ENCODE data around the gene HOXA7. TPM values are rescaled to one million over a fixed set of nuclear protein-coding genes. Genes with fewer than 3 reads are reported as not detected.

The HOXA7 gene
- total and polyA plus RNA-seq, 2 of the 8 experiments (the other 6 are each of a cell fraction or from before 2014, with no cell fraction given), result 0.03 TPM; not detected in 1

GRCh38 chr7:27176524-27176845 is 20.0 kb upstream of the HOXA7 start:
- no peak overlapping the region for H3K9ac ChIP-seq (replicated peaks in 1 of 4; ENCODE audit: extremely low read depth in 1 of 4, low read depth in 3 of 4, low read length in 3 of 4)
- H3K4ac ChIP-seq (replicated peaks; ENCODE audit: insufficient read length, low read depth, low read length), result no peak overlapping the region
- H4K8ac ChIP-seq (ENCODE audit: extremely low read depth, insufficient read depth, low read length), result no peak overlapping the region
- no peak overlapping the region for H3K4me2 ChIP-seq (ENCODE audit: insufficient read depth in 1 of 2, low read depth in 2 of 2, low read length in 2 of 2)
- peaks cover 4 to 11% (median 5%) of the 10 kb centered on the region in 4 experiments; a peak in 5 of 7 replicates for H3K4me1 ChIP-seq (replicated peaks in 1 of 4; ENCODE audit: control insufficient read depth in 3 of 4, insufficient read depth in 4 of 4, low read length in 3 of 4)
- H4K91ac ChIP-seq (replicated peaks; ENCODE audit: insufficient read length, low read length), result no peak overlapping the region
- no peaks in the 10 kb centered on the region; the same call in 1 of the 2 replicates for H3K23me2 ChIP-seq (ENCODE audit: low read depth, low read length)
- H2AFZ ChIP-seq (ENCODE audit: low read length), result no peak overlapping the region
- no peak overlapping the region for H3K23ac ChIP-seq (ENCODE audit: insufficient read length)
- peaks cover 99 to 100% (median 100%) of the 10 kb centered on the region in 4 experiments for H3K27me3 ChIP-seq (replicated peaks in 1 of 4; ENCODE audit: control insufficient read depth in 3 of 4, extremely low read depth in 1 of 4, insufficient read depth in 3 of 4, low read length in 3 of 4)
- H3K79me2 ChIP-seq (ENCODE audit: control insufficient read depth in 1 of 2, insufficient read depth in 2 of 2, low read length in 2 of 2), result no peaks in the 10 kb centered on the region
- no peak overlapping the region for H3K4me3 ChIP-seq (ENCODE audit: extremely low read depth in 1 of 4, insufficient read depth in 2 of 4, low read depth in 3 of 4, low read length in 4 of 4)
- no peak overlapping the region for H2BK120ac ChIP-seq (replicated peaks; ENCODE audit: low read depth, low read length)
- no peak overlapping the region for H2BK5ac ChIP-seq (ENCODE audit: low read depth, low read length)
- no peak overlapping the region for H4K5ac ChIP-seq (ENCODE audit: insufficient read length, low read depth, low read length)
- no peaks in the 10 kb centered on the region; a peak in 1 of 4 replicates for H3K9me3 ChIP-seq (ENCODE audit: insufficient read depth in 2 of 2, low read depth in 1 of 2, low read length in 1 of 2)
- no peak overlapping the region for H3K18ac ChIP-seq (ENCODE audit: extremely low read depth, low read length)
- peaks cover 41 to 55% of the 10 kb centered on the region in 2 experiments for H4K20me1 ChIP-seq (replicated peaks in 1 of 2; ENCODE audit: control insufficient read depth in 1 of 2, insufficient read depth in 2 of 2, low read length in 2 of 2)
- H2AK5ac ChIP-seq (ENCODE audit: low read depth, low read length), result no peak overlapping the region
- no peak overlapping the region for H3K14ac ChIP-seq (ENCODE audit: insufficient read length)
- H2BK12ac ChIP-seq (ENCODE audit: low read depth, low read length), result no peak overlapping the region
- ChIA-PET CTCF (ENCODE audit: partially characterized antibody) (interaction anchor here (0.7 to 2.4 kb wide), 12 partner anchors 10 to 920 kb away, joined by 3 to 8 read pairs (median 4); partner anchors contain the start of gene EVX1), POLR2A (ENCODE audit: partially characterized antibody) (no interaction called here)
- TF ChIP-seq SP2 (IDR thresholded peaks at IDR 0.05; ENCODE audit: low read length) (no peak), CBX8 (IDR thresholded peaks at IDR 0.05; ENCODE audit: borderline replicate concordance, low read depth, low read length) (0 out of 2 replicates have a peak, but pooled peaks have one; percentile 10), POLR2A (IDR thresholded peaks at IDR 0.05; ENCODE audit: control extremely low read depth in 1 of 2, low read depth in 2 of 2, low read length in 2 of 2) (no peak), TCF12 (IDR thresholded peaks at IDR 0.05; ENCODE audit: low read depth, low read length) (no peak), SRF (IDR thresholded peaks at IDR 0.05; ENCODE audit: low read depth, low read length) (no peak), CTBP2 (IDR thresholded peaks at IDR 0.05; ENCODE audit: borderline replicate concordance, insufficient read depth, insufficient read length, low read length) (no peak), FOSL1 (IDR thresholded peaks at IDR 0.05; ENCODE audit: insufficient read depth, low read depth, low read length) (no peak)
- no peaks in the 10 kb centered on the region for H3K79me1 ChIP-seq (ENCODE audit: low read depth, low read length)
- H2BK20ac ChIP-seq (ENCODE audit: low read length), result no peak overlapping the region
- no peak overlapping the region for H3K27ac ChIP-seq (ENCODE audit: low read depth, low read length)
- WGBS, 2 experiments (ENCODE audit: extremely low coverage in 1 of 2, insufficient coverage in 1 of 2, insufficient read length in 1 of 2, insufficient replicate concordance in 2 of 2, low coverage in 1 of 2, low lambda C conversion rate in 2 of 2, missing lambda C conversion rate in 1 of 2), result 80% methylated on average over 3 of the region's 3 CpGs; no CpG with 5 or more reads in 1 of the 2 experiments
- no peak overlapping the region for H3K56ac ChIP-seq (replicated peaks; ENCODE audit: insufficient read length, low read depth, low read length)
- peak overlapping the region; percentile 75; the same call in 1 of the 2 replicates for H2BK15ac ChIP-seq (ENCODE audit: low read length)
- peaks cover 0 to 18% (median 0%) of the 10 kb centered on the region in 4 experiments; a peak in 1 of 8 replicates for H3K36me3 ChIP-seq (ENCODE audit: control insufficient read depth in 2 of 4, insufficient read depth in 4 of 4, low read length in 3 of 4)
- no peak for FAIRE-seq
- no peak for DNase-seq (ENCODE audit: low read depth in 1 of 2, low spot score in 2 of 2)

Data from H1 (cell line).